Stimulated activated CD4-positive, alpha-beta T cell treated with anti-CD3 and anti-CD28 coated beads, Interleukin-15, amount 100 ng/mL, for 48 hours (primary cell): ENCODE data around the gene TCHHL1.

Experiments used
- DNase-seq, 2 donors: peaks; one replicate each; pipeline ENCODE4 v3.0.0-alpha.2; 2020; ENCODE audit warnings: low read depth in 2 of 2

Gene TCHHL1

GRCh38 chr1:152089014-152089674, at the start of gene TCHHL1:
Gene TCHHL1, minus strand, starts transcription at chr1:152089064. Its CDS starts 921 bp downstream, at chr1:152088143.
- DNase-seq: no peak

- DNase-seq: no peak
Observed at GRCh38 chr1:152137215-152137614, 48.4 kb upstream of the TCHHL1 start.

GRCh38 chr1:152130186-152130585, 41.3 kb upstream of the TCHHL1 start:
- DNase-seq: no peak

GRCh38 chr1:152127673-152128072, 38.8 kb upstream of the TCHHL1 start:
- DNase-seq: no peak

- no peak for DNase-seq
Observed at GRCh38 chr1:152125834-152126443, 37.1 kb upstream of the TCHHL1 start.

GRCh38 chr1:152118915-152119314, 30.1 kb upstream of the TCHHL1 start:
- no peak for DNase-seq

- no peak for DNase-seq
Observed at GRCh38 chr1:152115344-152115743, 26.5 kb upstream of the TCHHL1 start, which contains the start of gene TCHH. Gene TCHH, minus strand, starts transcription at chr1:152115444. Its CDS starts 1,364 bp downstream, at chr1:152114080.

GRCh38 chr1:152112885-152113432, 24.1 kb upstream of the TCHHL1 start:
- DNase-seq: no peak

GRCh38 chr1:152112101-152112884, 23.4 kb upstream of the TCHHL1 start:
- no peak for DNase-seq

- peak in 1 of 2 donors; percentile 13 for DNase-seq
Observed at GRCh38 chr1:152111515-152111968, 22.7 kb upstream of the TCHHL1 start.

GRCh38 chr1:152110860-152111514, 22.1 kb upstream of the TCHHL1 start:
- DNase-seq: peak; percentile 19 to 20

- peak in 1 of 2 donors; percentile 26 for DNase-seq
Observed at GRCh38 chr1:152110365-152110859, 21.5 kb upstream of the TCHHL1 start.

GRCh38 chr1:152109998-152110294, 21.1 kb upstream of the TCHHL1 start:
- DNase-seq: no peak

GRCh38 chr1:152109231-152109997, 20.6 kb upstream of the TCHHL1 start:
- DNase-seq: no peak

GRCh38 chr1:152108882-152109222, 20.0 kb upstream of the TCHHL1 start:
- DNase-seq: no peak

- DNase-seq: no peak
Observed at GRCh38 chr1:152107984-152108881, 19.4 kb upstream of the TCHHL1 start.

- no peak for DNase-seq
Observed at GRCh38 chr1:152107031-152107983, 18.4 kb upstream of the TCHHL1 start.

- no peak for DNase-seq
Observed at GRCh38 chr1:152104854-152105253, 16.0 kb upstream of the TCHHL1 start.

GRCh38 chr1:152096931-152097330, 8.1 kb upstream of the TCHHL1 start:
- no peak for DNase-seq
